GM19238 (cell line): ENCODE results near the gene LRBA.
"Not testable (repeated sequence)": the region's sequence is repeated elsewhere in the genome, so short reads cannot be mapped to it uniquely, and the experiment has no call there.

Source experiments
- DNase-seq: peaks from one replicate; pipeline ENCODE4 v3.0.0; 2011; ENCODE audit warnings: low spot score; ENCODE audit not compliant: insufficient read length

Gene LRBA

DNA sequence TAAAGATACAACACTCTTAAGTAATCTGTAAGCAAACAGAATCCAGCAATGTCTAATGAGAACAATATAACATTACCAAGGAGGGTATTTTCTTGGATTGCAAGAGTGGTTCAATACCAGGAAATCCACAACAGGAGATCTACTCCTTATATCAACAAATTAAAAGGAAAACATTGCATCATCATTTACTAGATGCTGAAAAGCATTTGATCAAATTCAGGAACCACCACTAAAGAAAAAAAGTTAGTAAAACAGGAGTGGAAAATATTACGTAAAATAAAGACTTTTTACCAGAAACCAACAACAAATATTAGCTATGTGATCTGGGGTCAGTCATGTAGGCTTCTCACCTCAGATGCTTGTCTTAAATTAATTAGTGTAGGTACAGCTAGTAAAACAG, 499.9 kb downstream of the LRBA start:
- DNase-seq: no peak

DNA sequence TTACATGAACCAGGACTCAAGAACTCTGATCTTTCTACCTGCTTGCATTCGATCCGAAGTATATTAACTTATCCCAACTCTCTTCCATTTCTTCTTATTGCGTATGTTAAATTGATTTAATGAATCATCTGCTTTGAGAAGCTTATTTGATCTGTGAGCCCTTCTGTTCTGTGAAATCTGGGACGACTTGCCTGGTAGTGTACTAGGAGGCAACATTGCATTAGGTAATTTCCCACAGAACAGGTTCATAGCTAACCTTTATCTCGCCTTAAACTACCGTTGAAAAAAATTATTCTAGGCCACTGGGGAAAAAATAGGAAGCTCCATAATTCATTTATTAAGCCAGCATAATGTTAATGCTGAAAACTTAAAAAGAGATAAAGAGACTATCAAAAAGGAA, 500.4 kb downstream of the LRBA start:
- DNase-seq: no peak

DNA sequence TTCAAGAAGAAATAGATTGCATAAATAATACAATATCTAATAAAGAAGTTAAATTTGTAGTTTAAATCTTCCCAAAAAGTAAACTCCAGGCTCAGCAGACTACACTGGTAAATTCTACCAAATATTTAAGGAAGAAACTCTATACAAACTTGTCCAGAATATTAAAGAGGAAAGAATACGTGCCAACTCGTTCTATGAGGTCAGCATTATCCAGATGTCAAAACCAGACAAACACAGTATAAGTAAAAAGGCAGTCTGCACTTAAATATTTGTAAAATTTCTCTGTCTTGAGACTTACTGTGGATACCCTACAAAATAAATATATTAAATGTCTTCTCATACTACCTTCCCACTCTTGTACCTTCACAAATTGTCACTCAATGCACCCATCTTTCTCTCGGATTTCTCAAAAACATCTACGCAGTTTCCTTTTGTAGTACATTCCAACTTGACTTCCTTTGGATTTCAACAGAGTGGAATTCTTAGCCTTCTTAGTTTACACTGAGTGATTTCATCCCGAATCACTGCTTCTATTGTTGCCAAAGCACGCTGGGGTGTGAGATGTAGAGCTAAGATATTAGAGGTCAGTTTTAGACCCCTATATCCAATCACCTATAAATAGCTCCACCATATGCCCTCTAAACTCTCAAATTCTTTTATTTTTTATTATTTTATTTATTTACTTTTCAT, 504.8 kb downstream of the LRBA start:
- no peak for DNase-seq

DNA sequence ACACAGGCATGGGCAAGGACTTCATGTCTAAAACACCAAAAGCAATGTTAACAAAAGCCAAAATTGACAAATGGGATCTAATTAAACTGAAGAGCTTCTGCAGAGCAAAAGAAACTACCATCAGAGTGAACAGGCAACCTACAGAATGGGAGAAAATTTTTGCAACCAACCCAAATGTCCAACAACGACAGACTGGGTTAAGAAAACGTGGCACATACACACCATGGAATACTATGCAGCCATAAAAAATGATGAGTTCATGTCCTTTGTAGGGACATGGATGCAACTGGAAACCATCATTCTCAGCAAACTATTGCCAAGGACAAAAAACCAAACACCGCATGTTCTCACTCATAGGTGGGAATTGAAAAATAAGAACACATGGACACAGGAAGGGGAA, 507.4 kb downstream of the LRBA start:
- not testable (repeated sequence) for DNase-seq

DNA sequence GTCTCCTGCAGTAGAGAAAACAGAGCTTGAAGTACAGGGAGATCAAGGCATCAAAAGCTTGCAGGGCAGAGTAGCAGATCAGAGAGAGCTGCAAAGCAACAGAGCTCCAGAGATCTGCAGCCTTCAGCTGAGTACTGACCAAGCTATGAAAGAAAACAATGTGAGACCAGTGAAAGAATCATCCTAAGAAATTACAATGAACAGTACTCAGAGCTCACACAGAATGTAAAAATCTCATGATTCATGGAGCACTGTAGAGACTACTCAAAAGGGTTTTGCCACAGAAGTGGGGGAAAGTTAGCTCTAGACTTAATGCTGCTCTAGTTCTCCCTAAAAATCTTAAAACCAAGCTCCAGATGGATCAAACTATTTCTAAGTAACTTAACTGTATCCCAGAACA, 513.1 kb downstream of the LRBA start:
- no peak for DNase-seq

DNA sequence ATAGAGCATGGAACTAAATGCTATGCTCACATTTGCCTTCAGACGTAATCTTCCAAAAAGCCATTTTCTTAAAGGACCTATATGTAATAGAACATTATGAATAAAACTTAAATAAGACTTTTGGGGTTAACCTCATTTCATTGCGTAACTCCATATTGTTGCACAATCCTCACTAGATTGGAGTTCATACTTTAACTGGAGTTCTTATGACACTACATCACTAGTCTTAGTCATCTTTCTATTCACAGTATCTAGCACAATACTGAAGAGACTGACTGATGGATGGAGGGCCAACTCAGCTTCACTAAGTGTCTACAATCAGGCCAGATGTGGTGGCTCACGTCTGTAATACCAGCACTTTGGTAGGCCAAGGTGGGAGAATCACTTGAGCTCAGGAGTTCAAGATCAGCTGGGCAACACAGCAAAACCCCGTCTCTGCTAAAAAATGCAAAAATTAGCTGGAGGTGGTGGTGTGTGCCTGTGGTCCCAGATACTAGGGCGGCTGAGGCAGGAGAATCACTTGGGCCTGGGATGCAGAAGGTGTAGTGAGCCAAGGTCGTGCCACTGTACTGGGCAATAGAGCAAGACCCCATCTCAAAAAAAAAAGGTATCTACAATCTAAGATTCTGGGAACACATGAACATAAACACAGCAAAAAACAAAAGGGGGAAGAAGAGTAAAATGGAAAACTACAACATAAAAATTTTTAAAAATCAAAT, 513.9 kb downstream of the LRBA start:
- DNase-seq: no peak

DNA sequence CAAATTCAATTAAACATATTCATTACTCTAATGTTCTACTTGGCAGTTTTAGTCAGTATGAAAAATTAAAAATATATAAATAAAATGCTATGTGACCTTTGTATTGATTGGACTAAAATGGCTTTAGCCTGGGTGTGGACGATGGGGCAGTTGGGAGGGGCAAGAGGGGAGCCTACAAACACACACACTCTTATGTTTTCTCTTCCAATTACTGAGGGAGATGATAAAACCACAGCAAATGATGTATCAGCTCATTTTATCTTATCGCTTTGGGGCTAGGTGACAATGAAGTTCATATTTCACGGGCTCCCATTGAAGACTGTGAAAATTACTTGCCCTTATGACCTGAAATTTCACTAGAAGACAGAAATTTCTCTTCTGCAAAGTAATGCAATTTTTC, 517.5 kb downstream of the LRBA start:
- DNase-seq: no peak

DNA sequence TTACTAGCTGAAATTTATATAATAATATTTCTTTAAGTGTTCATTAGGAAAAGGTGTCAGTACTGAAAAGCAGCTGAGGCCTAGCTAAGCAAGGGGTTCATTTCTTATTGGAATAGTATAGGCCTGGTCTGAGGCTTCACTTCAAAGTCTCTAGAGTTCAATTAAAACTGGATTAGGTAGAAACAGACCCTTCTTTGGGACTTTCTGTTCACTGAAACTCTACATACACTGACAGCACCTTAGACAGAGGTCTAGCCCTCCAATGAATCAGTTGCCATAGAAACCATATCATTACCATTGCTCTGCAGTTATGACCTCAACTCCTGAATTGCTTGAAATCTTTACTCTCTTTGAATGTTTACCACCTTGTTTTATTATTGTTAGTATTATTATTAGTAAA, 519.5 kb downstream of the LRBA start:
- no peak for DNase-seq

DNA sequence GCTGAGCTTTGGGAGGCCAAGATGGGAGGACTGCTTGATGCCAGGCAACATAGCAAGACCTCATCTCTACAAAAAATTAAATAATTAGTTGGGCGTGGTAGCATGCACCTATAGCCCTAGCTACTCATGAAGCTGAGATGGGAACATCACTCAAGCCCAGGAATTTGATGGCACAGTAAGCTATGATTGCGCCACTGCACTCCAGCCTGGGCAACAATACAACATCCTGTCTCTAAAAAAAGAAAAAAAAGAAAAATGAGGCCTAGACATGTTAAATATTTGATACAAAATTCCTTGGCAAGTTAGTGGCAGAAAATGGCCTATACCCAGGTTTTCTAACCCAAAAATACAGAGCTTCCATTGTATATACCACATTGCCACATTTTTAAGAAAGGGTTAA, 521.2 kb downstream of the LRBA start:
- no peak for DNase-seq

DNA sequence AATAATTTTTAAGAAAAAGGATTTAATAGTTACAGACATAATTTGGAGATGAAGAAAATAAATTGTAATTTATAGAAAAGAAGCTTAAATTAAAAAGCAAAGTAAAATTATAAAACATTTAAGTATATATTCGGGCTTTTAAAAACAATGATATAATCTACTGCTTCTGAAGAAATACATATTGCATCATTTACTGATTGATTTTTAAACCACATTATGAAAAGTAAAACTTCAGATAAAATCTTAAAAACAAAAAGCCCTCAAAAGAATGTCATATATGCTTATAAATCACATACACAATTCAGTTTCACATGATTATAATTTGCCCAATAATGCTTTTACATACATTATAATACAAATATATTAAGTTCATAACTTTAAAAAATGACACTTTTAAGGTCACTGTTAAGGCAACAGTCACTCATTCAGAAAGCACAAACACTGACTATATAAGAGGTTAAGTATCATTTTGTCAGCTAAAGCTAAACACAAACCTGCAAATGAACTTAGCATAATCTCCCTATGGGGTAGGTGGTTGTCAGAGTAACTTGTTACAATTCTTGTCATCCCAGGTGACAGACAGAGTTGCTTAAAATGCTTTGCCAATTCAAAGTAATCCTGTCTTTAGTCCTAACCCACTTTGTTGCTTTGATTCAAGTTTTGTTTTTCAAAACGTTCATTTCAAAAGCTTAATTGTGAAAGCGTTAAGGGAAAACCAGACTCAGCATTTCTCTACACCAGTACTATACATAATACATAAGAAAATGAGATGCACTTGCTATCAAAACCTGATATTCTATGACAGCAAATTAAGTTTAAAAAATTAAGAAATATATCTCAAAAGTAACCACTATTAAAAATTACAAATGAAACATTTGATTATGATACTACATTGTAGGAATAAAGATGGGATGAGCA, 523.7 kb downstream of the LRBA start:
- no peak for DNase-seq

DNA sequence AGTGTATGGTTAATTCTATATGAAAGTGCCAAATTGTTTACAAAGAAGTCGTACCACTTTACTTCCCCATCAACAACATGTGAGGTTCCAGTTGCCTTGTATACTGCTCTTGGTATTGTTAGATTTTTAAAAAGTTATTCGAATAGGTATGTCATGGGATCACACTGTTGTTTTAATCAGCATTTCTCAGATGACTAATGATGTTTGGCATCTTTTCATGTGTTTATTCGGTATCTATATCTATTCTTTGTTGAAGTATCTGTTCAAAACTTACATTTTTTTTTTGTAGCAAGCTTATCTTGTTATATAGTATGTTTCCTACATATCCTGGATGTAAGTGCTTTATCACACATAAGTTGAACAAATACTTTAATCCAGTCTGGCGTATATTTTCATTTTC, 532.5 kb downstream of the LRBA start:
- DNase-seq: no peak

DNA sequence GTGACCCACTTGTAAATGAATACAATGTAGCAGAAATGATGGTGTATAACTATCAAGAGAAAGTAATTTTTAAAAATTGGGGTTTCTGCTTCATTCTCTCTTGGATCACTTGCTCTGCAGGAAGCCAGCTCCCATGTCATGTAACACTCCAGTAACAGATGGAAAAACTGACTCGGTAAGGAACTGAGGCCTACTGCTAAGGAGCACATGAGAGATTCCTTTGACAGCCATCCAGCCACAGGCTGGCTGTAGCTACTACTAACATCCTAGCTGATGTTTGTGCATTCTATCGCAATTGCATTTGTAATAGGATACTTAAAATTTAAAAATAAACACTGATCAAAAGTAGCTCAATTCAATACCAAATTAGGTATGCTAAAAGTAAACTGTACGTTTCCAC, 535.4 kb downstream of the LRBA start:
- DNase-seq: no peak

DNA sequence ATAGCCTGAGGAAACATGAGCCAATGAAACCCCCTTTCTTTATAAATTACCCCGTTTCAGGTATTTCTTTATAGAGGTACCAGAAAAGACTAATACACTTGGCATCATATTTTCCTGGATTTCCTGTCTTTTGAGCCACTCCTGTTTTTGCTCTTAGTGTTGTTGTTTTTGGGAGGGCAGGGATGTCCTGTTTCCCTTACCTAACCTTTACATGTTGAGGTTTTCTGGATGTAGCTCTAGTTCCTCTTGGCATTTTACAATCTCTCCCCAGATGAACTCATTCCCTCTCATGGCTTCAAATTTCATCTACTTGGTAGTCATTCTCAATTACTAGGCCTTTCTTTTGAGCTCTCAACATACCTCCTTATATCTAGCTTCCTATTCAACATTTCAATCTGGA, 537.2 kb downstream of the LRBA start:
- no peak for DNase-seq

DNA sequence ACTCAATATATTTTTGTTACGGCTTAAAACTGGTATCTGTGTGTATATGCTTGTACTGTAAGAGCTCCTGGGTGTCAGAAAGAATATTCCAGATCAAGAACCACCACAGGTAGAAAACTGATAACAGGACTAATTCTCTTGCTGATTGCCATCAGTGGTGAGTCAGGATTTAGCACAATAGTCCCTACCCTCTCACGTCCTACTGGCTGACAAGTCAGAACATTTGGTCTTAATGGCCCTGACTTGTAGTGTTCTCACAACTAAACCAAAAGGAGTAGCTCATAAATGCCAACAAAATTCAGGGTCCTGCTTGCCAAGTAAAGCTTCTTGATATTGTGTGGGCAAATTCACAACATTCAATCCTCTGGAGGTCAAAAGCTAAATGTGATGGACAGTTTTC, 538.3 kb downstream of the LRBA start:
- DNase-seq: no peak

DNA sequence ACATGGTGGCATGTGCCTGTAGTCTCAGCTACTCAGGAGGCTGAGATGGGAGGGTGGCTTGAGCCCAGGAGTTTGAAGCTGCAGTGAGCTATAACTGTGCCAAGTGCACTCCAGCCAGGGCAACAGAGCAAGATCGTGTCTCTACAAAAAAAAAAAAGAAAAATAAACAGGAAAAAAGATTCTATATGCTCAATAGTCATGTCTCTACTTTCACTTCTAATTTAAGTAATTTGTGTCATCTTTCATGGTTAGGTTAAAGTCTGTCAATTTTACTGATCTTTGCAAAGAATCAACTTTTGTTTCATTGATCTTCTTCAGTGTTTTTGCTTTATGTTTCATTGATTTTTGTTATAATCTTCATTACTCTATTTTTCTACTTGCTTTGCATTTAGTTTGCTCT, 539.3 kb downstream of the LRBA start:
- DNase-seq: no peak

DNA sequence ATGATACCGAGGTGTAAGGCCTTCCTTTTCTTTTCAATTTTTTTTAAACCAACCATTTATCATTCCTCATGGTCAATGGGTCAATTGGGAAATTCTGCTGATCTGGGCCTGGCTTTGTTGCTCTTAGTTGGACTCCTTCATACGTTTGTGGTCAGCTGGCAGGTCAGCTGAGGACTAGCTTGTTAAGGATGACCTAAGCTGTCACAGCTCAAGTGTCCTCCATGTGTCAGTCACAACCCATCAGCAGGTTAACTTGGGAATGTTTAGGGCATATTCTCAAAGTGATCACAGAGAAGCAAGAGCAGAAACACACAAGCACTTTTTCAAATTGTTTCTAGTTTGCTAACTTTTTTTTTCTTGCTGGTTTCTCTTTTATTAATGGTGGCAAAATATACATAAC, 550.6 kb downstream of the LRBA start:
- no peak for DNase-seq

DNA sequence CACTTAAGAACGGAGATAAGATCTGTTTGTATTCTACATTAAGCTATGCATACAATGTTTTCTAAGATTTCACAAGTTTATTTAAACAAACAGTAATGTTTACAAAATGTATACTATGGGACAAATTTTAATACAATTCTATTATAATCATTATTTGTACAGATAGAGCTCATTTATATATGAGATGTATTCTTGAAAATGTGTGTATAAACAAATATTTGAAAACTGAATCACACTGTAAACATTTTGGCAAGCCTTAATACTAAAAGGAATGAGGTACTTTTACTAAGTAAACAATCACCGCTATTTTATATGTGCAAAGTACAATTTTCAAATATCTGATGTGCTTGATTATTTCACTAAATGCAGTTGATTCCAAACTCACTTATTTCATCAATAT, 552.3 kb downstream of the LRBA start:
- DNase-seq: no peak

DNA sequence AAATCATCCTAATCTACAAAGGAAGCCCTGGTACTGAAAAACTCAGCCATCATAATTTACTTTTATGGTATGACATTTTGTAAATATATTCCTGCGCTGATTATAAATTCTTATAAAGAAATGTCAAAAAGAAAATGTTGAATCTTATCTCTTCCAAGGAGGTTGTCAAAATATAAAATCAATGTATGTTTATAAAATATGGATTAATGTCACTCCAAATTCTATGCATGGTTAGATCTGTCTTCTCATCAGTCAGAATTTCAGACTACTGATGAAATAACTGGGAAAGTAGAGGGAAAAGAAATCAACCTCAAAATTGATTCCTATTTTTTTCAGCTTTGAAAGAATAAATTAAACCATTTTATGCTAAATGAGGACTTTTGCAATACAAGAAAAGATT, 553.1 kb downstream of the LRBA start:
- DNase-seq: no peak

DNA sequence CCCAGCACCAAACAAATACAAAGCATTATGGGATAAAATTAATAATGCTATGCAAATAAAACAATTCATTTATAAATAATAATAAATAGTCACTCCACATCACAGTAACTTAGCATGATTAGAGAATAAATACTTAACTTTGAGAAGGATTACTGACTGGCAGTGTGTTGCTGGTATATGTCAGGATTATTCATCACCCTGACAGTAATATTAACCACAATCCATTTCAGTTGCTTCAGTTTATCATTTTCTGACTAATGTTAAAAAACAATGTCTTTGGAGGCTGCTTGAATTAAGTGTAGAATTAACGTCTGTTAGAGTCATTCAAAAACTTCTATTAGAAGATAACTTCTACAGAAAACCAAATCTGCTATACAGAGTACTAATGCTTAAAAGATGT, 557.3 kb downstream of the LRBA start:
- DNase-seq: no peak

DNA sequence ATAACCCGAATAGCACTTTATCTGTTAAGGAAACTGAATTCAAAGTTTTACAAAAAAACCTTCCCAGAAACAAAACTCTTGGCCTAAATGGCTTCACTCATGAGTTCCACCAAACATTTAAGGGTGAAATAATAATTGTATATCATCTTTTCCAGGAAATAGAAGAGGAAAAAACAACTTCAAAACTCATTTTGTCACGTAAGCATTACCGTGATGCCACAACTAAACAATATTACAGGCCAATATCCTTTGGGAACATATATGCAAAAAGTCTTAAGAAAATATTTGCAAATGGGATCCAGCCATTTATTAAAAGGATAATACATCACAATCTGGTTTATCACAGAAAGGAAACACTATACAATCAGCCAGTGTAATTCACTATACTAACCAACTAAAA, 563.2 kb downstream of the LRBA start:
- DNase-seq: no peak

DNA sequence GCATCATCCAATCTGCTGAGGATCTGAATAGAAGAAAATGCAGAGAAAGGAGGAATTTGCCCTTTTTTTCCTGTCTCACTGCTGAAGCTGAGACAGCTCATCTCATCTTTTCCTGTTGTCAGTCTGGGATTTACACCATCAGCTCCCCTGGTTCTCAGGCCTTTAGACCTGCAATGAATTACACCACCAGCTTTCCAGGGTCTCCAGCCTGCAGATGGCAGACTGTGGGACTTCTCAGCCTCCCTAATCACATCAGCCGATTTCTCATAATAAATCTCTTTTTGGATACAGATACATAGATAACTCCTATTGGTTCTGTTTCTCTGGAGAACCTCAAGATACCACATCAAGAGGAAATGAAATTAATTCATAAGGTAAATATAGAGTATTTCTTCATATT, 567.7 kb downstream of the LRBA start:
- no peak for DNase-seq

DNA sequence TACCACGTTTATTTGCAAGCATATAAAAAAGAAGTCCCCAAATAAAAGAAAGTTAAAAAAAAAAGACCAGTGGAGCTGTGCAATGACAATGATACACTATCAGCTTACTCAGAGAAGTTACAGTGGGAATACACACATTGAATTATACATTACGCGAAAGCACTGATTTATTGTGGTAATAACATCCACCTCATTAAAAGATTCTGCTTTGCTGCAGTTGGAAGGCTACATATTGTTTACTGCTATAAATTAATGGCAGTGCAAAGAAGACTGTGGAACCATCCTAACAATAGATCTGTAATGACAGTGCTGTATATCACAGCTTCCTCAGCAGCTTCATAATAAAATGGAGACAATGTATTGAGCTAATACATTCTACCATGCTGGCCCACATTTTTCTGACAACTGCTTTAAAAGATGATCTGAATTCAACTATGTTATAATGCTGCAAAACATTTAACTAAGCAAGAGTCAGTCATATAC, 575.6 kb downstream of the LRBA start:
- no peak for DNase-seq
